T1000 (cell line): Measurements from ENCODE around the gene SMIM38.

Source experiments
- DNase-seq: peaks from one replicate; lab custom pipeline; 2025; ENCODE audit warnings: mixed read lengths; lab: John Stamatoyannopoulos, UW

Gene SMIM38

DNA sequence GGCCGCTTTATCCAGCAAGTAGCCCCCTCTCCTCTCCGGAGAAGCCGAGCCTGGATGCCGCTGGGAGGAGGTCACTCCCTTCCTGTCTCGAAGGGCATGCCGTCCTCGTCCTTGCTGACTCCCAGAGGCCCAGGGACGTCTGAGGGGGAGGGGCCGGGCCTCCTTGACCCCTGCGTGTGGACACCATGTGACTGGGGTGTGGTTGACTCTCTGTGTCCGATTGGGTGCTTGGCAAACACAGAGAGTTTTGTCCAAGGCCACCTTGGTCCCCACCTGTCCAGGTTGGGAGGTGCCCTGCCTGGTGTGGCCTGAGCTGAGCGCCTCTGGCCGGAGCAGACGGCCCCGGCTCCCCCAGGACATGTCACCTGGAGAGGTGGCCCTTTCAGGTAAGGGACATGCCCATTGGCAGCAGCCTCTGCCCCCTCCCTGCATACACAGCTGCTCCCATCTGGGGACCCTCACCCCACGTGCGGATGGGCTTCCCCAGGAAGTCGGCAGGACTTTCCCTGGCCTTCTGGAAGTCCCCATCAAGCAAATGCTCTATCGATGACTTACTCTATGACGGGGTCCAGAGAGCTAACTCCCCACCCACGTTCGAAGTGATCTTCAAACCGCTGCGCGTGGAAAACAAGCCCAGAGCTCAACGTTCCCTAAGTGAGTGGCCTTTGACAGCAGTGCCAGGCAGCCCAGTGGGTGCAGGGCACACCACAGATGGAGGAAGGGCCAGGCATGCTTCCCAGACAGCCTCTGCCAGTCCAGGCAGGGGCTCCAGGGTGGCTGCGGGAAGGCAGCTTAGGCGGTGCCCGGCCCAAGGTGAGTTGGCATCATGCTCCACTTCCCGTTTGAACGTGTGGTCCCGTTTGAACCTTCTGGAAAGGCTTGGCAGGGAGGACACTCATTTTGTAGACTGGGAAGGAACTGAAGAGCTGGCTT lies at the start of gene SMIM38:
Gene SMIM38 (plus strand): TSS at position 634 of the 933 bp plus-strand sequence. CDS start 1,912 bp downstream, outside the sequence.
- no peak for DNase-seq

DNA sequence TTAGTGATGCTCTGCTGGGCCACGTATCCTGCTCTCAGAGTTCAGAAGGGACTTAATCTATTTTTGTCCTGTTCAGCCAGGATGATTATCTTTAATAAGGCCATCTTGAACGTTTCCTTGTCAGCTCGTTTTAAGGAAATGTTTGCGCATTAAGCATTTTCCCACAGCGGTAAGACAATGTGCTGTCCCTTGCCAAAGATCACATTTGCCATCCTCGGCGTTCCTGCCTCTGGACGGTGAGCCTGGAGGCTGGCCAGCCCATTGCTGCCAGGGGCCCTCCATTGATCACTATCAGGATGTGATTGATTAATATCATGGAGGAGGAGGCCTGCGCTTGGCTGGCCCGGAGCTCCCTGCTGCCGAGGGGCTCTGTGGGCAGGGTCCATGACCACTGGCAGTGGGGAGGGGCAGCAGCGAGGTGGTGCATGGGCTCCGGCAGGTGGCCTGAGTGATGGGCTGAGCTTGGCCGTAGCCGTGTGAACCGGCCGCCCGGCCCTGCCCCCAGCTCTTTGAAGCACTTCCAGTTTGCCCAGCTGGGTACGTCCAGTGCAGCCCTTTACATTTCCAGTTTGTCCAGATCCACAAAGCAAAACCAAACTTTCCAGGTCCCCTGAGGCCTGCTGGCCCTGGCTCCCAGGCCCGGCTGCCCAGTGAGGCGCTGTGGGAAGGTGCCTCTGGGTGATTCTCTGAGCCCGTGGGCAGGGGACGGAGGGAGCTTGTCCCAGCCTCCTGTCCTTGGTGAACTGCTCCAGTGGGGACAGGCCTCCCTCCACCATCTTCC lies 49.5 kb upstream of the SMIM38 start:
- DNase-seq = no peak

DNA sequence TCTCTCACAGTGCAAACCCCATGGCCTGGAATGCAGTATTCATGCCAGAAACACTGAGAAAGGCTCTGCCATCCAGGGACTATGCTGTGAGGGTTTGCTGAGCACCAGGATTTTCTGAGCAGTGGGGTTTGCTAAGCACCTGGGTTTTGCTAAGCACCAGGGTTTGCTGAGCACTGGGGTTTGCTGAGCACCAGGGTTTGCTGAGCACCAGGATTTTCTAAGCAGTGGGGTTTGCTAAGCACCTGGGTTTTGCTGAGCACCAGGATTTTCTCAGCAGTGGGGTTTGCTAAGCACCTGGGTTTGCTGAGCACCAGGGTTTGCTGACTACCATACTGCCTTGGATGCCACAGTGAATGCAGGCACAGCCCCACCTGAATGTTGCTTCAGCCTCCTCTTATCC lies 48.3 kb upstream of the SMIM38 start:
- DNase-seq = no peak

DNA sequence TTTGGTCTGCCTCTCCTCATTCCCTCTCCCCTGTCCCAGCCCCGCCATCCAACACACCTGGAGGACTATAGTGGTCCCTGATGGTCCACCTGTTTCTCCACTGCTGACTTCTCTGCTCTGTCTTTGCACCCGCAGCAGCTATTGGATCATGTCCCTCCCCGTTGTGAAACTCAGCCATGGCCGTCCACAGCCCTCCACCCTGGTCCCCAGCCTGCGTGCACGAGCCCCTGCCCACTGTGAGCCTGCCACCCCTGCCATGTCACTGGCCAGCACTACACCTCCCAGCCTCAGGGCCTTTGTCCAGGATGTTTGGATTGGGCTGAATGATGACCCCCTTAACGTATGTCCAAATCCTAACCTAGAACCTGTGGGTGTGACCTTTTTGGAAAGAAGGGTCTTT lies 47.7 kb upstream of the SMIM38 start:
- no peak for DNase-seq

DNA sequence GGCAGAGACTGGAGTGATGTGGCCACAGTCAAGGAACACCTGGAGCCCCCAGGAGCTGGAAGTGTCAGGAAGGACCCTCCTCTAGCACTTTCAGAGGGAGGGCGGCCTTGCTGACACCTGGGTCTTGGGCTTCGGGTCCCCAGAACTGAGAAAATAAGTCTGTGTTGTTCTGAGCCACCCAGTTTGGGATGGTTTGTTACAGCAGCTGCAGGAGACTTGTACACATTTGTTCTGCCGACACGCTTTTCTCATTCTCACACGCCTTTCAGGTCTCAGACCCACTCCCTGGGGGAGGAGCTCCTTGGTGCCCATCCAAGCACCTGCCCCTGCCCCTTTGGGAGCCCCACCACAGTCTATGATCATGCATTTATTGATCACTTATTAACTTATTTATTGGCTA lies 47.2 kb upstream of the SMIM38 start:
- no peak for DNase-seq

DNA sequence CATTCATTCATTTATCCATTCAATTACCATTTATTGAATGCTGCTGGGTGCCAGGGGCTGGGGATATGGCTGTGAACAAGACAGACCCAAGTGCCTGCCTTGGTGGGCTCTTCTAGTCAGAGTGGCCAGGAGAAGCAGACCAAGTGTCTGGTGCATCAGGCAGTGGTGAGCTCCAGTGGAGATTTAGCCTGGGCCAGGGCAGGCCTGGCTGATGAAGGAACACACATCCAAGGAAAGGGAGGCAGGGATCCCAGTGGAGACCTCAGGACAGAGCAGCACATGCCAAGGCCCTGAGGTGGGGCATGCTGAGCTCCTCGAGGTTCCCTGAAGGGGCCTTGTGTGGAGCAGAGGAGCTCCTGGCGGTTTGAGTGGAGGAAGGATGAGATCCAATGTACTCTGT lies 46.6 kb upstream of the SMIM38 start:
- DNase-seq = no peak

DNA sequence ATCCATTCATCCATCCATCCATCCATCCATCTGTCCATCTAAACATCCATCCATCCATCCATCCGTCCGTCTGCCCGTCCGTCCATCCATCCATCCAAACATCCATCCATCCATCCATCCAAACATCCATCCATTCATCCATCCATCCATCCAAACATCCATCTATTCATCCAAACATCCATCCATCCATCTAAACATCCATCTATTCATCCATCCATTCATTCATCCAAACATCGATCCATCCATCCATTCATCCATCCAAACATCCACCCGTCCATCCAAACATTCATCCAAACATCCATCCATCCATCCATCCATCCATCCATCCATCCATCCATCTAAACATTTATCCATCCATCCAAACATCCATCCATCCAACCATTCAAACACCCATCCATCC lies 45.3 kb upstream of the SMIM38 start:
- no peak for DNase-seq

DNA sequence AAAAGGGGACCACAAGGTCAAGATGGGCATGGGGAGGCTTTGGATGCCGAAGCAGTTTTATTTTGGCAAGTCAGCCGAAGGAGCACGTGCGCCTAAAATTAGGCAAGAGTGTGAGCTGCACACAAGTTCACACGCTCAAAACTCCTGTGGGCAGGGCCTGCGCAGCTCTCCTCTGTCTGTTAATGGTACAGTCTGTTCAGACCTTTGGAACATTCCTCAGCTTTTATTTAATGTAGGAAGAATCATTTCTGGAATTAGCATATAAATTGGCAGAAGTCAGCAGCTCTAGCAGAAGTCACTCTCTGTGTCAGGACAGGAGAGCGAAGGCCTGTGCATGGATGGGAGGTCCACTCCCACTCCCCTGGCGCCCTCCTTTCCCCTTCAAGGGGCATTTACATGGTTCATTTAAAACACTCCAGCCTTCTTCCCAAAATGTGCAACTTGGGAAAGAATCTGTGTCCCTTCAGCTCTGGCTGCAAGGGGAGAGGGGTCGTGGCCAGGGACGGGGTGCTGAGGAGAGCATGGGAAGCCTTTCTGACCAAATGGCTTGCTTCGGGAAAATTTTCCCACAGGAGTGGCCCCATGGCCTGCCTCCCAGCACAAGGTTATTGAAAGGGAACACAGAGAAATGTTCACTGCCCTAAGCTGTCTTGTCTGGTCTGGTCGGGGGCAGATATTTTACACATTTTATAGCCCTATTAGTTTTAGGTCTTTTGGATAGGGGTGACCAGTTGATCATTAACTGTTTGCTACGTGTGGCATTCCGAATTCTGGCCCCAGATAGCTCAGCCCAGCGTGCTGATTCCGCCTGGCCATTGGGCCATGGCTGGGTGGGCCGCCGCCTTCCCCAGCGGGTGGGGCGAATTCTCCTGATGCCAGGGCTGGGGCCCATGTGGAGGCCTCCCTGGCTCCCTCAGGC lies 43.9 kb upstream of the SMIM38 start:
- DNase-seq = no peak

DNA sequence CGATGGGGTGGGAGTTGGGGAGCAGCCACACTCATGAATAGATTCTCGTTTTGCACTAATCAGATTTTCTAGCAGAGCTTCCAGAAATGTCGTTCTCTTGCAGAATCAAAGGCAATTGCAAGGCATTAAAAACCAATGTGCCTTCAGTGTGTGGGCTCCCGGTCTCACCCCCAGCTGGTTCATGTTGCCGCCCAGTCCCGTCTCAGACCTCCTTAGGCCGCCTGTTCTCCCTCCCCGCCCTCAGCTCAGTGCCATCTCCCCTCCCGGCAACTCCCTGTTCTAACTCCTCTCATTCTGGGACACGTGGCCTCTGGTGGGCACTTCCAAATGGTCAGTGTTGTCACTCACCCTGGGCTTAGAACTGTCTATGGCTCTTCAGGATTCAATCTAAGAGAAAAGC lies 42.5 kb upstream of the SMIM38 start:
- DNase-seq = no peak

DNA sequence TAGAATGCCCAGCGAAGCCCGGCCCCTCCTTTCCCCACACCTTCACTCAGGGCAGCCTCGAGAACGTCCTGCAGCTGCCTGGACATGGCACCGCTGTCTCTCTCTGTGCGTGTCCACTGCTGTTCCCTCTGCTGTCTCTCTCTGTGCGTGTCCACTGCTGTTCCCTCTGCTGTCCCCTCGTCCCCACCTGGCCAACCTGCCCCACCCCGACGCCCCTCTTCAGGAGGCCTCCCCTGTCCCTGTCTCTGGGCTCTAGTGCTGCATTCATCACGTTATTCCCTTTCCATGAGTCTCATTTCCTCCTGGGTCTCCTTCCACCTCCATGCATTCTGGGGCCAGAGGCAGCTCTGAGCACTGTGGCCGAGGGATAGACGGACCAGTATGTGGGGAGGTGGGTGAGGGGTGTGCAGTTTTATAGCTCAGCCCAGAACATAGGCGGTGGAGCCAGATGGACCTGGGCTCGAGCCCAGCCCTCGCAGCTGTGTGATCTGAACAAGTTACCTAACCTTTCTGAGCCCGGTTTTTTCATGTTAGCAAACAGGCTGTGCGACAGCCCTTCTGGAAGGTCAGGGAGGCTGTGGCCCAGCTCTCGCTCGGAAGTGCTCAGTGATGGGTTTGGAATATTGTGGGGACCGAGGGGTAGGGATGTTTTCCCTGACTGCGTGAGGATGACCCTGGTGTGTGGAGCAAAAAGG lies 41.9 kb upstream of the SMIM38 start:
- no peak for DNase-seq

DNA sequence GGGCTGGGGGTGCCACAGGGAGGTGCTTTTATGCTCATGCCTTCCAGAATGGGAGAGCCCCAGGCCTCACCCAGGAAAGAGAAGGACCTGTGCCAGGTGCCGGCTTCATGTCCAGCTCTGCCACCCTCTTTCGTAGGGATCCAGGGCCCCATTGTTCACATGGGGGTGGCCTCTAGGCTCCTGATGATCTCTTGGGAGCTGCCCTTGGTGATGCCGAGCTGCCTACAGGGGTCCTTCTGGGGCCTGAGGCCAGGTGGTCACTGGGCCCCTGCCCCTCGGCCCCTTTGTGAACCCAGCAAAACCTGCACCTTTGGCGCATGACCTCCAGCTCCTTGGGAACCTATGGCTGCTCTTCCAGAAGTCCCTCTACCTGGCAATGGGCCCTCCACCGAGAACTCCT lies 41.4 kb upstream of the SMIM38 start:
- no peak for DNase-seq

DNA sequence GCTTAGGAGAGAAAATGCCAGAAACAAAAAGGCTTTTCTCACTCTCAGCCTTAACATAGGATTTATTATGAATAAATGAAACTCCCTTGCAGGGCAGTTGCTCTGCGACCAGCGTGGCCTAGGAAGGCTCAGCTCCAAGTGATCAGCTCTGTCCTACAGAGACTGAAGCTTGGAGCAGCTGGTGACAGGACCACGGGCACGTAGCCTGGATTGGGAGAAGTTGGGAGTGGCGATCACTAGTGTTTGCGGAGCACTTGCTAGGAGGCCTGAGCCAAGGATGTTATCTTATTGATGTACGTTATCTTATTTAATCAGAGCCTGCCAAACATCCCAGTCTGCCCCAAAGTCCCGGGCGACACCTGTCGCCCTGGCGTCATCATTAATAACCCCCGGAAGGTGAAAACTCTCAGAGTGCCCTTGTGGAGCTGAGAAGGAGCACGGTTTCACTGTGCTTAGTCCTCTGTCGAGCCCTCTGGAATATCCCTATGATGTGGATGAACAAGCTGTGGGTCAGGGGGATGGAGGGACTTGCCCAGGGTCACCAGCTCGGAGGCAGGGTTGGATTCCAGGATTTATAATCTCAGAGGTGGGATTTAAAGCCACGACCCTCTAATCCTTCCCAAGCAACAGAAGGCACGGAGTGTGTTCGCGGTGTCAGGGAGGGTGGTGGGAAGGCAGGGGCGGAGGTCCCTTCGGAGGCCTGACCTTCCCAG lies 40.8 kb upstream of the SMIM38 start:
- DNase-seq = no peak

DNA sequence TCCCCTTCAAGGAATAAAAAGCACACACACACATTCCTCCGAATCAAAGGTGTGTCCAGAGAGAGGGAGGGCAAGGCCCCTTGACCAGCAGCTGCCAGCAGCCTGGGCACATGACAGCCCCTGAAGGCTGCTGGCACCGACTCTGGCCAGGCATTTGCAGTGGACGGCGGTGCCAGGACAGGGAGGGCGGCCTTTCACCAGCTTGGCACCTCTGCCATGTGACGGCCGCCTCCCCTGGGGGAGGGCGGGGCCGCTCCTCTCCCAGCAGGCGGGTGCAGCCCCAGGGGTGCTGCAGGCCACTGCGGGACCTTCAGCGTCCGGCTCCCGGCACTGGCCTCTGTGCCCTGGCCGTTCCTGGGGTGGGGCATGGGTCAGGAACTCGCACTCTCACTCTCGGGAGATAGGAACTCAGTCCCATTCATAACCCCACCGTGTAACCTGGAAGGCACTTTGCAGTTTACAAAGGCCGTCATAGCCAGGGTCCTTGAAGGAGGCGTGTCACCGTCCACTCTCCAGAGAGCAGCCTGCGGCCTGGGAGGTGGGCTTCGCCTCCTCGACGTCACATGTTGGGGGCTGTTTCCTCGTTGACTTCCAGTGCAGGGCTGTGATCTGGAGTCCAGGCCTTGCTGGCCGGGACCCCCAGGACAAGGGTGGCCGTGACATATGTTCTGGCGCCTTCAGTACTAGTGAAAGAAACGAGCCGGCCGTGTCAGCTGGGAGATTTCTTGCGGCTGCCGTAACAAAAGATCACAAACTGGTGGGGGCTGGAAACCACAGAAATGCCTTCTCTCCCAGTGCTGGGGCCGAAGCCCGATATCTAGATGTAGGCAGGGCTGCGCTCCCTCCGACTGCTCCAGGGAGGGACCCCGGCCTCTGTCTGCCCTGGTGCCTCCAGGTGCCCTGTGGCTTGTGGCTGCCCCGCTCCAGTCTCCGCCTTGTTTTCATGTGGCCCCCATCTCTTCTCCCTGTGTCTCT lies 39.9 kb upstream of the SMIM38 start:
- DNase-seq = no peak

DNA sequence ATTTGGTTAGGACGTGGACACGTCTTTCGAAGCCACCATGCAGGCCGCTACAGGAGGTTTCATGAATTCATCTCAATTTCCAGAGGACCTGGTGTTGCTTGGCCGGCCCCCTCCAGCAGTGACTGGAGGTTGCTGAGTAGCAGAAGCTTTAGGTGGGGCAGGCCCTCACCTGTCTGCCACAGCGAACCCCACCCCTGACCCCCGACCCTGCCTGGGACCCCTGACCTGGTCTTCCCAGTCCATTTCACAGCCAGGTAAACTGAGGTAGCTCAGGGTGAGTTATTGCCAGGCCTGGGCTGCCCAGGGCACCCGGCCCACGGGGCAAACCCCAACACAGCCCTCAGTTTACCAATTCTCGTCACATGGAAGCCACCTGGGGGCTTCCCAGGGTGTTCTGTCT lies 39.1 kb upstream of the SMIM38 start:
- no peak for DNase-seq

DNA sequence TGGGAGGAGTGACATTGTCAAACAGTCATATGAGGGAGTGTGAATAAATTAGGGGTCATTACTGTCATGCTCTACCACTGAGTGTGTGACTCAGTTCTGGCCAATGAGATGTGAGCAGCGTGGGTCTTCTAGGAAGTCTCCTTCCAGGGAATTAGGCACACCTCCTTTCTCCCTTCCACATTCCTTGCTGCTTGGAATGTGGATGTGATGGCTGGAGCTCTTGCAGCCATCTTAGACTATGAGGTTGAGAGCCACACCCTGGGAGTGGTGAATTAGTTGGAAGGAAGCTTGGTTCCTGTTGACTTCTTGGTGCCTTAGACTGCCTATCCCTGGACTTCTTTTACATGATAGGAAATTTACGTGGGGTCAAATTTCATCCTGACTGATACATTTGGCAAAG lies 36.5 kb upstream of the SMIM38 start:
- no peak for DNase-seq

DNA sequence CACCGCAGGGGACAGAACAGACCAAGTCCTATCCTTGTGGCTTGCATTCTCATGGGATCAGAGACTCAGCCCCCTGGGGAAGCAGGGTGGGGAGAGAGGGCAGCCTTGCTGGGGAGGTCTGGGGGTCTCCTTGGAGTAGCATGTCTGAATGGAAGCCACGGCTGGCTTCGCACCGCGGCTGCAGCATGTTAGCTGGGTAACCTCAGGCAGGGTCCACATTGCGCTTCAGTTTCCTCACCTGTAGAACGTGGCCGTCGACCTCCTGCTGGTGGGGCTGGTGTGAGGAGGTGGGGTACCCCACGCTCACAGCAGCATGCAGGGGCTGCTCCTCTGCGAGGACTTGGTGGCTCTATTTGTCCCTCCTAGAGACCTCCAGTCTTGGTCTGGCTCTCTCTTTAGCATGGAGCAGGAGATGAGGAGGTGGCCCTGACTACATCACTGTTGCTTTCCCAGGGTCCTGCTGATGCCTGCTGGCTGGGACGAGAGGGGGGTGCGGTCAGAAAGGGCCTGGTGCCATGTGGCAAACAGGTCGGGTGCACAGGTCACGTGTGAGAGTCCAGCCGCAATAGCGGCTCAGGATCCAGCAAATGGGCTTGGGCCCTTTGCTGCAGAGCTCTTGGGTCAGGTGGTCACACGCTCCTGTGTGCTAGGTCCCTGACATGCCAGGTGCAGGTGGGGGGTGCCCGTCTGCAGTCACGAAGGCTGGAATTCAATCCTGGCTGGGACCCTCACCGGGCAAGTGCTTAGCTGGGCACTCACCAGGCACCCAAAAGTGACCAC lies 35.4 kb upstream of the SMIM38 start:
- no peak for DNase-seq

DNA sequence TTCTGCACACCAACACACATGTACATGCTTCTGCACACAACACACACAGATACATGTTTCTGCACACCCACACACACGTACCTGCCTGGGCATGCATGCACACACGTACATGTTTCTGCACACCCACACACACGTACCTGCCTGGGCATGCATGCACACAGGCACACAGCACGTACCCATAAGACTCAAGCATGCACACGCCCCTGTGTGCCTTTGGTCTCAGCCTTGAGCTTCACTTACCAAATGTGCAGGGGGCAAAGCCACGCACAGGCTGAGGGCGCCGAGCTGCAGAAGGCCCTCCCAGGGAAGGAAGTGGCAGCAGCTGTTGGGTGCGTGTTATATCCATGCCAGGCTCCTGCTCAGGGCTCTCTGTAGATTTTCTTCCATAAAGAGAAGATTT lies 34.7 kb upstream of the SMIM38 start:
- DNase-seq = no peak

DNA sequence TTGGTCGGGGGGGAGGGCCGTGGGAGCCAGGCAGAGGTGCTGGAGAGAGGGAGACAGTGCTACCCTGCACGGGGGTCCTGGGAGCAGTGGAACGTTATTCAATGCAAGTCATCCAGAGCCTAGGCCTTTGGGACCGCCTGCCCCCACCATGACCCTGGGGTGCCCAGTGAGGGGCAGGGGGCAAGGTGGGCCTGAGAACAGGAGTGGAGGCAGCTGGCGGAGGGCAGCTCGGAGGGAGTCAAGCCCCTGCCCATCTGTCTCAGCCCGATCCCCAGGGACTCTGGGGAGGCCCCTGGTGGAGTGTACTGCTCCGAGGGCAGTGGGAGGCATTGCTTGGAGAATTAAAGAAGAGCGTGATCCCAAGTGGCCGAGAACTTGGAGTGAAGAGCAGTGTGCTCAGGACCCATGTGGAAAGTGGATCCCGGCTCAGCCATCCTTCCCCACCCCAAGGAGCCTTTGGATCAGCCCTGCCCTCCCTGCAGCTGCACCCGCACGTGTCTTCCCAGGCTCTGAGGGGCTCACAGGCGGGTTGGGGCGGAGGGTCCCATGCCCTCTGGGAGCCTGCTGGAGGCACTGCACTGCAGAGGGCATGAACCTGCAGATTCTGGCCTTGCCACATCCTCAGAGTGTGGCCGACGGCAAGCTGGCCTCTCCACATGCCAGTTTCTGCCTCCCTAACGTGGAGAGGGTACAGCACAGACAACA lies 34.0 kb upstream of the SMIM38 start:
- no peak for DNase-seq
